Neural progenitor cell (in vitro differentiated cells): Measurements from ENCODE around the gene PTPRN2. TPM values are rescaled to one million over a fixed set of nuclear protein-coding genes. Genes with fewer than 3 reads are reported as not detected.

Experiments
- DNase-seq: peaks from one replicate; pipeline ENCODE4 v3.0.0-alpha.2; 2016; ENCODE audit warnings: low spot score
- H2AFZ ChIP-seq: fragments of 200-600 bp; sonication (generic); replicated peaks from 2 replicates; pipeline ENCODE4 v1.6.1; 2016; ENCODE audit warnings: antibody characterized with exemption
- H3F3A ChIP-seq: fragments of 200-600 bp; sonication (generic); 2 replicates; pipeline ENCODE4 v1.6.1; 2016; ENCODE audit warnings: antibody characterized with exemption, low read depth
- H3K27ac ChIP-seq: fragments of 200-600 bp; sonication (generic); 2 replicates; pipeline ENCODE4 v1.5.1; 2016; ENCODE audit warnings: mild to moderate bottlenecking
- H3K27me3 ChIP-seq: fragments of 200-600 bp; sonication (generic); 2 replicates; pipeline ENCODE4 v1.6.1; 2016; ENCODE audit warnings: mild to moderate bottlenecking, moderate library complexity
- H3K36me3 ChIP-seq: fragments of 200-600 bp; sonication (generic); 2 replicates; pipeline ENCODE4 v1.5.1; 2016
- H3K4me1 ChIP-seq: fragments of 200-600 bp; sonication (generic); 2 replicates; pipeline ENCODE4 v1.6.1; 2016; ENCODE audit warnings: mixed run types
- H3K4me2 ChIP-seq: fragments of 200-600 bp; sonication (generic); 2 replicates; pipeline ENCODE4 v1.6.1; 2016
- H3K4me3 ChIP-seq: fragments of 200-600 bp; sonication (generic); 2 replicates; pipeline ENCODE4 v1.5.1; 2016
- H3K79me2 ChIP-seq: fragments of 200-600 bp; sonication (generic); 2 replicates; pipeline ENCODE4 v1.6.1; 2016; ENCODE audit warnings: low read depth
- H3K9ac ChIP-seq: fragments of 200-600 bp; sonication (generic); 2 replicates; pipeline ENCODE4 v1.6.1; 2016
- H3K9me3 ChIP-seq: fragments of 200-600 bp; sonication (generic); 2 replicates; pipeline ENCODE4 v1.5.1; 2016; ENCODE audit warnings: low read depth
- H4K20me1 ChIP-seq: fragments of 200-600 bp; sonication (generic); 2 replicates; pipeline ENCODE4 v1.6.1; 2016; ENCODE audit warnings: low read depth
- H3K27ac Mint-ChIP-seq: 3 replicates; pipeline ENCODE4 v1.8.0; 2021; ENCODE audit warnings: mixed read lengths
- H3K27me3 Mint-ChIP-seq: 2 replicates; pipeline ENCODE4 v1.8.0; 2022; ENCODE audit warnings: low read depth, mild to moderate bottlenecking, inconsistent platforms, moderate library complexity, mixed read lengths; ENCODE audit not compliant: insufficient read depth
- H3K36me3 Mint-ChIP-seq: 3 replicates; pipeline ENCODE4 v1.8.0; 2021; ENCODE audit warnings: mixed read lengths
- H3K4me1 Mint-ChIP-seq: 3 replicates; pipeline ENCODE4 v1.8.0; 2021; ENCODE audit warnings: mixed read lengths
- H3K4me3 Mint-ChIP-seq: 3 replicates; pipeline ENCODE4 v1.8.0; 2021; ENCODE audit warnings: mild to moderate bottlenecking, moderate library complexity, mixed read lengths
- H3K9me3 Mint-ChIP-seq: 3 replicates; pipeline ENCODE4 v1.8.0; 2020; ENCODE audit warnings: mixed read lengths
- EZH2 ChIP-seq: fragments of 200-600 bp; sonication (generic); IDR thresholded peaks from 2 replicates; pipeline ENCODE4 v1.6.1; 2017; ENCODE audit warnings: antibody characterized with exemption, mild to moderate bottlenecking, moderate library complexity
- EZH2phosphoT487 ChIP-seq: fragments of 200-600 bp; sonication (generic); IDR thresholded peaks from 2 replicates; pipeline ENCODE4 v1.6.1; 2017; ENCODE audit warnings: antibody characterized with exemption
- total RNA-seq: library from RNA; depleted of rRNA; stranded (reverse); fragments of >200 nt; gene quantifications from 2 replicates; pipeline ENCODE4 v1.2.3, GENCODE V29; 2015; ENCODE audit warnings: low replicate concordance
- TF ChIP-seq, protein P1 (sequence below): fragments of 200-600 bp; sonication (generic); IDR thresholded peaks from 2 replicates; pipeline ENCODE4 v1.5.1; 2017; ENCODE audit warnings: antibody characterized with exemption, mild to moderate bottlenecking

PTPRN2 gene
- total RNA-seq, 1 donor from 2014 or later: 3.0 TPM

DNA sequence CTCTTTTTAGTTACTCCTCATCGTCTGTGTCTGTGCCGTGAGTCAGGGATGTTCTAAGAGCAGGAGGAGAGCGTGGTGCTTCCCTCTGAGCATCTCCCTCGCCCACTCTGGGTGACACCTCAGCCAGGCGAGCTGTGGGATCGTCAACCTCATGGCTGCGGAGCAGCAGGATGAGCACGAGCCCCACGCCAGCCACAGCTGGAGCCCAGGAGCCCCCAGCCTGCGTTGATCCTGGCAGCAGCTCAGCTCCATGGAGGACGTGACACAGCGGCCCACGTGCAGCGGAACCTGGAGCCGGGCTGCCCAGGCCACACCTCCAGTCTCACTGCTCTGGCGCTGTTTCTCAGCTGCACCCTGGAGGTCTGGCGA is 512.0 kb downstream of the PTPRN2 start:
- peak overlapping the region; percentile 53 for H3K27ac Mint-ChIP-seq
- DNase-seq: no peak
- H3K36me3 Mint-ChIP-seq: peaks cover 3% of the 10 kb centered on the region
- no peaks in the 10 kb centered on the region for H3K9me3 ChIP-seq
- H3F3A ChIP-seq: no peaks in the 10 kb centered on the region
- H3K27me3 Mint-ChIP-seq: peaks cover 6% of the 10 kb centered on the region
- H4K20me1 ChIP-seq: no peaks in the 10 kb centered on the region
- H3K4me1 Mint-ChIP-seq: peaks cover 17% of the 10 kb centered on the region
- H3K79me2 ChIP-seq: no peaks in the 10 kb centered on the region
- H3K27ac ChIP-seq: no peak overlapping the region
- no peaks in the 10 kb centered on the region for H3K36me3 ChIP-seq
- no peaks in the 10 kb centered on the region for H3K27me3 ChIP-seq
- H3K4me3 Mint-ChIP-seq: no peak overlapping the region
- no peak overlapping the region for H3K4me3 ChIP-seq
- no peak overlapping the region for H2AFZ ChIP-seq
- H3K4me1 ChIP-seq: no peaks in the 10 kb centered on the region
- peaks cover 9% of the 10 kb centered on the region for H3K9me3 Mint-ChIP-seq
- TF ChIP-seq, protein P1, sequence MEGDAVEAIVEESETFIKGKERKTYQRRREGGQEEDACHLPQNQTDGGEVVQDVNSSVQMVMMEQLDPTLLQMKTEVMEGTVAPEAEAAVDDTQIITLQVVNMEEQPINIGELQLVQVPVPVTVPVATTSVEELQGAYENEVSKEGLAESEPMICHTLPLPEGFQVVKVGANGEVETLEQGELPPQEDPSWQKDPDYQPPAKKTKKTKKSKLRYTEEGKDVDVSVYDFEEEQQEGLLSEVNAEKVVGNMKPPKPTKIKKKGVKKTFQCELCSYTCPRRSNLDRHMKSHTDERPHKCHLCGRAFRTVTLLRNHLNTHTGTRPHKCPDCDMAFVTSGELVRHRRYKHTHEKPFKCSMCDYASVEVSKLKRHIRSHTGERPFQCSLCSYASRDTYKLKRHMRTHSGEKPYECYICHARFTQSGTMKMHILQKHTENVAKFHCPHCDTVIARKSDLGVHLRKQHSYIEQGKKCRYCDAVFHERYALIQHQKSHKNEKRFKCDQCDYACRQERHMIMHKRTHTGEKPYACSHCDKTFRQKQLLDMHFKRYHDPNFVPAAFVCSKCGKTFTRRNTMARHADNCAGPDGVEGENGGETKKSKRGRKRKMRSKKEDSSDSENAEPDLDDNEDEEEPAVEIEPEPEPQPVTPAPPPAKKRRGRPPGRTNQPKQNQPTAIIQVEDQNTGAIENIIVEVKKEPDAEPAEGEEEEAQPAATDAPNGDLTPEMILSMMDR: no peak
- TF ChIP-seq EZH2phosphoT487 (no peak), EZH2 (no peak)
- H3K9ac ChIP-seq: no peak overlapping the region
- H3K4me2 ChIP-seq: no peak overlapping the region

DNA sequence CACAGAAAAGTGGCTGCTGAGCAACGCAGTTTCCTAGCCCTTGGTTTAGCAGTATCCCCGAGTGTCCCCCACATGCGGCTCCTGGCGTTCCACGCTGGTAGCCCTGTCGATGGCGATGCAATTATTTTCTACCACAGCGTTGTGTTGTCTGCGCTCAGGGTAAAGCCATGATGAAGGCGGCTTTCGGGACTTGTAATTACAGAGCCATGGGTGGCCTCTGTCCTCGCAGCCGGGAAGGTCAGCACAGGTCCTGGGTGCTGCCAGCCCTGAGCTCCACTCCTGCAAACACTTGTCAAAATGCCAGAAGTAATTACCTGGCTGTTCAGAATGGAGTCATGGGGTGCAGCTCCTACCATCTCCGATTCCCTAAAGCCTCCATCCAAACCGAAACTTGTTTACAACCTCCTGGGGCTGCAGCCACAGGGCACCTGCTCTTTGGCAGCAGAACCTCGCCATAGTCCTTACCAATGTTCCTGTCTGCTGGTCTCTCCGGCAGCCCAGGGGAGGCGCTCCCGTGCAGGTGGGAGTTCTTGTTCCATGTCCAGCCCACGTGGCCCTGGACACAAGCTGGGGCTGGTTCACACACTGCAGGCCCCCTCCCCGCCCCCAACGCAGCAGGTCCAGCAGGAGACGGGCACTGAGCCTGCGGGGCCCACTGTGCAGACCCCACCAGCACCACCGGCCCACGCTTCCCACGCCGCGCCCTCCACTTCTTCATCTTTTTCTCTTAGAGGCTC is 512.6 kb downstream of the PTPRN2 start:
- H3K9ac ChIP-seq: no peak overlapping the region
- Mint-ChIP-seq H3K27me3 (peaks cover 8% of the 10 kb centered on the region), H3K36me3 (peaks cover 5% of the 10 kb centered on the region), H3K27ac (no peak overlapping the region), H3K9me3 (peaks cover 11% of the 10 kb centered on the region), H3K4me3 (no peak overlapping the region), H3K4me1 (peaks cover 19% of the 10 kb centered on the region)
- H2AFZ ChIP-seq: no peak overlapping the region
- no peaks in the 10 kb centered on the region for H3K36me3 ChIP-seq
- no peaks in the 10 kb centered on the region for H3K27me3 ChIP-seq
- H3K79me2 ChIP-seq: no peaks in the 10 kb centered on the region
- no peaks in the 10 kb centered on the region for H4K20me1 ChIP-seq
- H3K4me2 ChIP-seq: no peak overlapping the region
- H3K4me1 ChIP-seq: no peaks in the 10 kb centered on the region
- no peak overlapping the region for H3K27ac ChIP-seq
- no peak overlapping the region for H3K4me3 ChIP-seq
- H3F3A ChIP-seq: no peaks in the 10 kb centered on the region
- TF ChIP-seq EZH2 (no peak), EZH2phosphoT487 (no peak)
- TF ChIP-seq, protein P1: no peak
- H3K9me3 ChIP-seq: no peaks in the 10 kb centered on the region
- no peak for DNase-seq

DNA sequence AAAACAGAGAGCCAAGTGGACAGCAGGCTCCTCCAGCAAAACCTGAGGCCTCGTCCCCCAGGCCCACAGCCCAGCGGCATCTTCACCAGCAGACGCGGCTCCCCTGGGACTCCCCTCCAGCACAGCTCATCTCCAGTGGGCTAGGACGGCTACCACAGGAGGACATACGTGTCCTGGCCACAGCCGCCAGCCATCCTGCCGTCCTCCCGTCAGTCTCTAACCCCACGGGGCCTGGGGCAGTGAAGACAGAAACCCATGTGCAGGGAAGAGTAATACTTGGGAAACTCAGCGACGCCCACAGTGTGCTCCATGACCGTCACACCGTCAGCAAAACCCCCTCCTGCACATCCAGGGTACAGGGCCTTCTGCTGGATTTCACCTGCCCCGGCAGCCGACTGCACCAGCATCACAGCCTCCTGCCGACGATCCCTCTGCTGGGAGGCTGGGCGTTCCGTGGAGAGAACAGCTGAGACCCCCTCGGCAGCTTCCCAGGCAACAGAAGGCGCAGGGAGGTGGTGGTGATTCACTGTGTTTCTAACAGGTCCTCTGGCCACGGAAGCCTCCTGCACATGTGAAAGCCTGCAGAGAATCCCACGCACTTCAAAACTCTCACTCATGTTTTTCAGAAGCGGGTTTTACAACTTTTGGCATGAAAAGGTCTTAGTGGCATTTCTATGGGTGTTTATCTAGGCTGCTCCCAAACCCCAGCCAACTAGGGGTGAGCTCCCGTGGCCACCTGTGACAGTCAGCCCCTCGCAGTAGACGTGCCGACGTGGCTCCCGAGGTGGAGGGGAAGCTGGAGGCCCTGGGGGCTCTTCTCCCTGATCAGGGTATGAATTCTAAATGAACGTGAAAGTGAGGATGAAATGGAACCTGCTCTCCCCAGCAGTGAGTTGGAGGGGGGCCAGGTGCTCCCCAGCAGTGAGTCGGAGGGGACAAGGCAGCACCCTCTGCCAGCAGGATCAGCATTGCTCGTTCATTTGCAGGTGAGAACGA is 513.5 kb downstream of the PTPRN2 start:
- H2AFZ ChIP-seq: no peak overlapping the region
- no peak overlapping the region for H3K4me3 ChIP-seq
- no peaks in the 10 kb centered on the region for H3K27me3 ChIP-seq
- H3K79me2 ChIP-seq: no peaks in the 10 kb centered on the region
- TF ChIP-seq, protein P1: no peak
- TF ChIP-seq EZH2phosphoT487 (no peak), EZH2 (no peak)
- no peaks in the 10 kb centered on the region for H3F3A ChIP-seq
- Mint-ChIP-seq H3K4me3 (no peak overlapping the region), H3K27ac (peak overlapping the region; percentile 92), H3K27me3 (peaks cover 10% of the 10 kb centered on the region), H3K36me3 (peaks cover 7% of the 10 kb centered on the region), H3K9me3 (peaks cover 17% of the 10 kb centered on the region), H3K4me1 (peaks cover 27% of the 10 kb centered on the region)
- H3K9ac ChIP-seq: no peak overlapping the region
- peaks cover 4% of the 10 kb centered on the region for H3K4me1 ChIP-seq
- H3K9me3 ChIP-seq: no peaks in the 10 kb centered on the region
- no peak overlapping the region for H3K27ac ChIP-seq
- H4K20me1 ChIP-seq: no peaks in the 10 kb centered on the region
- DNase-seq: no peak
- H3K4me2 ChIP-seq: no peak overlapping the region
- H3K36me3 ChIP-seq: no peaks in the 10 kb centered on the region
